HG03442 (cell line): ENCODE results near the gene MAML2.
"Not testable (repeated sequence)": the region's sequence is repeated elsewhere in the genome, so short reads cannot be mapped to it uniquely, and the experiment has no call there.

Experiments
- ATAC-seq: cut with Tn5 transposase; IDR thresholded peaks from one replicate; pipeline ENCODE4 v1.9.1; 2021; ENCODE audit warnings: mild to moderate bottlenecking, moderate library complexity; ENCODE audit not compliant: unreplicated experiment

Gene MAML2

DNA sequence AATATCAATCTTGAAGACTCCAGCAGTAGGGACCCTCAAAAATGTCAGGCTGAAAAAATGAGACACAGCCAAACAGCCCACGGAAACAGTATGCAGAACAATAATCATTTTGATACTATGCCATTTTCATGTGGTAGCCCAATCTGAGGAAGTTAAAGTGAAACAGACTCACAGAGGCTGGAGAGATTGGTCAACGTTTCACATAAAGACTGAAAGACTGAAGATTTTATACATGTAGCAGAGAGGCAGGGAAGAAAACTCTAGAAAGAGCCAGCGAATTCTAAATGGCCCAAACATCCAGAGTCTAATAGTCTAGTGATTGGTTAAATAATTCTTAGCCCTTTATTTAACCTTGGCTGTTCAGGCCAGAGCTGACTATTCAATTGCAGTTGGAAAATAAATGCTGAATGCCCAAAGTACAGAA is 49.4 kb downstream of the MAML2 start:
- ATAC-seq: peak; percentile 86

DNA sequence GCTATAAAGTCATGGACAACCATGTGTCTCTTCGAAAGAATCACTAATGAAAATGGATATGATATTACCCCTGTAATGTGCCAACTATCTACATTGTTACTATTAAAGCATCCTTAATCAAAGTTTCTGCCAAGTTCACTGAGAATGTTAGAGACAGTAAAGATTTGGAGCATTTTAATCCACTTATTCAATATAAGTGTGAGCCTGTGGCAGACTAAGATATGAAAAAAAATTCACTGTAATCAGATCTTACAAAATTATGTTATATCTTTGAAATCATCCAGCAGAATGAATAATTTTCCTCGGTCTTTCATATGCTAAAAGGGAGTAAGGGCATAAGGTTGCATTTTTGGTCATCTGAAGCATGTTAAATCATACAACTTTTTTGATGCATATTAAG is 49.9 kb downstream of the MAML2 start:
- ATAC-seq: no peak

DNA sequence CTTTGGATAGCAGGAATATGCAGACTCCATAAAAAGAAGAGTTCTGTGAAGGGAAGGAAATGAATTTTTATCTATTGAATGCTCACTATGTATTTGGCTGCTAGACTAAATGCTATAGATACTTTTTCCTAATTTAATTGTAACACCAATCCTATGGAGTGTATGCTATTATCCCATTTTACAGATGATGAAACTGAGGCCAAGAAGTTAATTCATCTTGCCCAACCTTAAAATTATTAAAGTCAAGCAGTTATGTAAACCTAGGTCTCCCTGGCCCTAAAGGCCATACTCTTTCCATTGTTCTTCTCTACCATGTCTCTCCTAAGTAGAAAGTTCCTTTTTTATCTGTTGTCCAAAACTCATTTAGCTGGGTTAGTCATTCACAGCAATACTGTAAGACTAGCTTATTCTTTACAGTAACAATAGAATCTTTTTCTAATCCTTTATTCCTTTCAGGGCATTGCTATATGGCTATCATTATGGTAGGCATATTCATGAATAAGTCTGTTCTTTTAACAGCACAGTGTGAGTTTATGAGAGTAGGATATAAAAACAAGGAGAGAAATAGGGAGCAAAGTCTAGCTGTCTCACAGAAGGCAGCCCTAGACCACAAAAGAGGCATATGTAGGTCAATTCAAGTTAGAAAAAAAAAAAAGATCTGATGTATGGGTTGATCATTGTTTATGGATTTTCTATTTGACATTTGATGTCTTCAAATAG is 50.5 kb downstream of the MAML2 start:
- ATAC-seq: no peak

GRCh38 chr11:96290631-96291030 is 52.4 kb downstream of the MAML2 start:
- ATAC-seq: no peak

DNA sequence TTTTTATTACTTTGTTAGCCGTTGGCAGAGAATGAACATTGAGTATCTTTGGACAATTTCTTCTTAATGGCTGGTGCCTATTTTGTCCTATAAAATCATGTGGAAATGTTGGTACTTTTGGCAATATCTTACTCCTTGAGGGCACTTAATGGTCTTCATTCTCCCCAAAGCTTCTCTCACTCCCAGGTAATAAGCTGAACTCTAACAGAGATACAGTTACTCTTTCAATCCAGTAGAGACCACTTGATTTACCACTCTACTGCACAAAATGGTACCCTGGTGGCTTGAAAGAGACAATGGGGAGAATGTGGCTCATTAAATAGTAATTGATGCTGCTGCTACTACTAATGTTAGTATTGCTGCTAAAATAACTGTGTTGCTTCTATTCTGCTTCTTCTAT is 53.0 kb downstream of the MAML2 start:
- no peak for ATAC-seq

GRCh38 chr11:96288915-96289314 is 54.1 kb downstream of the MAML2 start:
- peak; percentile 56 for ATAC-seq

DNA sequence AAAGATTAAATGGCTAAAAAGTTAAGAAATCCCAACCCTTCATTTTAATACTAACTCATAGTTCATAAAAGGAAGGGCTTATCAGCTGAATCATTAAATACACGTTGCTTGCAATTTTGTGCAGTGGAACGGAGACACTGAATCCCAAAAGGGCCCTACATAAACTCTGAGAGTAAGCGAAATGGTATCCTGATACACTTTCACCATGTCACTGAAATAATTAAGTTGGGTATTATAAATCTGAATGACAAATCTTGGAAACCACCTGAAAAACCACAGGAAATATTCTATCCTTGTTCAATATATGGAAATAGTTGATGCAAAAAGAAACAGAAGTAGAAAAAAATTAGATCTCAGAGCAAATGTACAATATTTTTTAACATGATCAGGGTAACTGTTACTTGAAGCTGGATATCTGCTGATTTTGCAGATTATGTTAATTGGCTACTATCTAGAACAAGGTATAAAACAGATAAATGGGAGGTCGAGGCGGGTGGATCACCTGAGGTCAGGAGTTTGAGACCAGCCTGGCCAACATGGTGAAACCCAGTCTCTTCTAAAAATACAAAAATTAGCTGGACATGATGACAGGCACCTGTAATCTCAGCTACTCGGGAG is 55.1 kb downstream of the MAML2 start:
- no peak for ATAC-seq

DNA sequence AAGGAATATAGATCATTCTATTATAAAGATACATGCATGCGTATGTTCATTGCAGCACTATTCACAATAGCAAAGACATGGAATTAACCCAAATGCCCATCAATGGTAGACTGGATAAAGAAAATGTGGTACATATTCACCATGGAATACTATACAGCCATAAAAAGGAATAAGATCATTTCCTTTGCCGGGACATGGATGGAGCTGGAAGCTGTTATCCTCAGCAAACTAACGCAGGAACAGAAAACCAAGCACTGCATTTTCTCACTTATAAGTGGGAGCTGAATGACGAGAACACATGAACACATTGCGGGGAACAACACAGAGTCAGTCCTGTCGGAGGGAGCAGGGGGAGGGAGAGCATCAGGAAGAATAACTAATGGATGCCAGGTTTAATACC is 57.0 kb downstream of the MAML2 start:
- not testable (repeated sequence) for ATAC-seq

DNA sequence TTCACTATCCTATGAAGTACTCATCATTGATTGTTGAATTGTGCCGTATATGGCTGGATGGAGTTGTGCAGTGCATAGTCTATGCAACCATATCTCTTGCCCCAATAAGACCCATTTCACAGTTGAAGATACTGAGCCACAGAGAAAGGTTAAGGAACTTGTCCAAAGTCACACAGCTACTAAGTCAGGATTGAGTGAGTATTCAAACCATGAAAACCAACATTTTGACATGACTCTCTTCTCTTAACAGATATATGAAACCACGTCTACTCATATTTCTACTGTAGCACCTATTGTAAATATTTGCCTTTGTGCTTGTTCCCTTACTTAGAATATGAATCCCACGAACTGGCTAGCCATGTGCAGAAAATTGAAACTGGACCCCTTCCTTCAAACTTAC is 58.1 kb downstream of the MAML2 start:
- no peak for ATAC-seq

DNA sequence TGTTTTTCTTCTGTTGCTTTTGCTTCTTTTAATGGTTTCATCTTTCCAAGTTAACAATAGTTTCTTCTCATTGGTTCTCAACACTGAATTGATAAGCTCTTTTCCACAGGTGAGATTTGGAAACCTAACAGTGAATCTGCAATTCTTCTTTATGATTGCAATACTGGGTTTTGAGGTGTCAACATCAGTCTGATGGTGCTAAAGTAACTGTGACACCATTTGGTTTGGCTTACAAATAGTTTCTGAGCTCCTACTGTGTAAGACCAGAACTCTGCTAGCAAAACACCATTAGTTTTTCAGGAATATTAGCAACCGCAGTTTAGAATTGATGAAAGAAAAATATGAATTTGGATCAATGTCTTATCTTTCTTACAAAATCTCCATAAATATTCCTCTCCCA is 58.6 kb downstream of the MAML2 start:
- ATAC-seq: no peak

GRCh38 chr11:96282625-96283220 is 60.3 kb downstream of the MAML2 start:
- ATAC-seq: no peak

GRCh38 chr11:96280444-96280843 is 62.6 kb downstream of the MAML2 start:
- ATAC-seq: no peak

DNA sequence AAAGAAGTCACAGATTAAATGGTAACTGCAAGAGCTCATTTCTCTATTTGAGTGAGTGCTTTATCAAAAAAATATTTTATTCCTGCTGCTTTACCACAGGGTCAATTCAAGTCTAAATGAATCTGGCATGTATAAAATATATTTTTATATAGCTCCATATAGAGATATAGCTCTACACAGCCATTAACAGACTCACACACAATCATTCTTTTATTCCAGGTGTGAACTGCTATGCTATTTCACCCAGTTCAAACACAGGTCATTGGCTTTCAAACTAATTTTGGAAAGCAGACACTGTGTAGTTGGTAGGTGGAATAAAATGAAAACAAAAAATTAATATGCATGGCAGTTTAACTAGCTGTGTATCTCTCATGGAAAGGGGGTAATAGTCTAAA is 63.1 kb downstream of the MAML2 start:
- ATAC-seq: no peak

DNA sequence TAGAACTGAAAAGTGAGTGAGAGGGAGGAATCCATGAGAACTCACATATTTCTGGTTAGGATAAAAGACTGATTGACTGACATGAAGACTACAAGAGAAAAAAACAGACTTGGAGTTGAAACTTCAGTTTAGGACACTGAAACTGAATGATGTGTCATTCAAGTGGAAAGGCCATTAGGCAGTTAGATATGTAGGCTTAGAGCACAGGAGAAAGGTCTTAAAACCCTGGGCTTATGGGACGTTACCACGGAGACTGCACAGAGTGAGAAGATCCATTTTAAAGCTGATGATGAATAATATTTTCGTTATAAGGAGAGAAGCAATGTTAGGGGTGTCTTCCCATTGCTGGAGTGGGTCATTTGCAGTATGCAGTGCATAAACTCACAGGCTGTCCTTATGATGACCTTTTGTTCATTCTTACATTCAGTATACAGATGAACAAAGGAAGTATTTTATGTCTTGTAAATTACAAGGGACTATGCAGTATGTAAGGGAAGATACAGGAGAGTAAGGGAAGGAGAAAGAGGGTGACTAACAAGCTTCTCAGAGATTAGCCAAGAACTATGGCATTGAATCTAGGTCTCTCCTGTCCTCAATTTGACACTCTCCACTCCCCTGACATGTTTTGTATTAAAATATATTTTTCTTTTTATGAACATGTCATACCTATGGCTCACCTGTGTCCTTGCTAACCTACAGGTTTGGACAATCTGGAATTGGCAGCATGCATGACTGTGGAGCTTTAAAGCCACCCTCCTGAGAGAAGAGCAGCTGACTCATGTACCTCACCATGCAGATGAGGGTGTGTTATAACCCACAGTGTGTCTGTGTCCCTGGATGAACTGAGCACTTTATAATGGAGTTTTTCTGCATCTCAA is 63.7 kb downstream of the MAML2 start:
- ATAC-seq: peak; percentile 47

- no peak for ATAC-seq
Measured at GRCh38 chr11:96278039-96278897, 64.7 kb downstream of the MAML2 start.

- ATAC-seq: no peak
Measured at GRCh38 chr11:96277696-96278038, 65.3 kb downstream of the MAML2 start.

- no peak for ATAC-seq
Measured at GRCh38 chr11:96276836-96277235, 66.2 kb downstream of the MAML2 start.

DNA sequence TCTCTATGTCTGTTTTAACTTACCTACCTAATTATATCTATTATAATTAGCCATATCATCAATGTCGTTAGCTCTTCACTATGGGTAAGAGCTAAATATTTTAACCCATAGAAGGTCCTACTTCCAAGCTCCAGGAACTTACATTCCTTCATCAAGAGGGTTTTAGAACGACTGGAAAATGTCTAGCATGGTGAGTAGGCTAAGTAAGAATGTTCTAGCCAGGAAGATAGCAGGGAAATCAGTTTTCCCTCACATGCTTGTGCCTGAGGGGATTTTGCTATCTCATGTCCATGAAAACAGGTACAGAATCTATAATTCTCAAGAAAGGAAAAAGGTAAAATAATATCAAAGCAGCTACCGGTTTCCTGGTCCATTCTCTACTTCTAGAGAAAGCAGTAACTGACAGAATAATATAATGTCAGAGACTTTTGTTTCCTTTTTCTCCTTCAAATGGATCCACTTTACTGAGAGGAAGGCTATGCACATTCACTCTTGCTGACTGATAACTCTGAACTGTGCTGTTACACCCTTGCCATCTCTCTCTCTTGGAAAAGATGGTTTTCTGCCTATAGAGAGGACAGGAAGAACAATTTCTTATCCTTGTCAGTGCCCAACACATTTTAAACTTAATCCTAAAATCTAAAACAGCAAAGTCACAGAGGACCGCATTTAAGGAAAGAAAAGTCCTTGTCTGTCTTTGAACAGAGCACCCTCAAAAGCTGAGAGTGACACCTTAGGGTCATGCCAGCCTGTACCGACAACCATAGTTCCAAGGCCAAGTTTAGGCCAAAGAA is 67.0 kb downstream of the MAML2 start:
- ATAC-seq: no peak

GRCh38 chr11:96273507-96273906 is 69.5 kb downstream of the MAML2 start:
- no peak for ATAC-seq
